HL-60 (cell line): ENCODE data around the gene TRPM4.

Source experiments
- DNase-seq, 2 experiments: peaks; one replicate each; pipeline ENCODE4 v3.0.0-alpha.2; 2010 to 2020; ENCODE audit warnings: low read depth in 1 of 2, low spot score in 1 of 2
- H3K27ac ChIP-seq: fragments of 250-450 bp; sonication (Bioruptor Pico); replicated peaks from 2 replicates; pipeline ENCODE4 v1.5.1; 2020; ENCODE audit warnings: mild to moderate bottlenecking, moderate library complexity
- H3K27me3 ChIP-seq: fragments of 250-450 bp; sonication (Bioruptor Pico); 2 replicates; pipeline ENCODE4 v1.5.1; 2021; ENCODE audit warnings: mild to moderate bottlenecking, moderate library complexity; ENCODE audit not compliant: insufficient read depth, poor library complexity, severe bottlenecking
- H3K4me3 ChIP-seq: replicated peaks from 2 replicates; pipeline ENCODE4 v1.5.1; 2011; ENCODE audit warnings: mild to moderate bottlenecking, control low read depth, low read length; ENCODE audit not compliant: insufficient read depth
- CTCF ChIP-seq: IDR thresholded peaks from one replicate; pipeline ENCODE4 v1.5.1; 2011; ENCODE audit warnings: low read length, control low read depth, inconsistent platforms; ENCODE audit not compliant: insufficient read depth
- GABPA ChIP-seq: IDR thresholded peaks from 2 replicates; pipeline ENCODE4 v1.6.1; 2012; ENCODE audit warnings: low read depth
- POLR2AphosphoS5 ChIP-seq: IDR thresholded peaks from 2 replicates; pipeline ENCODE4 v1.6.1; 2012; ENCODE audit warnings: low read depth
- REST ChIP-seq: IDR thresholded peaks from 2 replicates; pipeline ENCODE4 v1.6.1; 2012; ENCODE audit warnings: low read depth; ENCODE audit not compliant: insufficient replicate concordance
- SPI1 ChIP-seq: IDR thresholded peaks from 2 replicates; pipeline ENCODE4 v1.6.1; 2012; ENCODE audit warnings: low read depth, mild to moderate bottlenecking, borderline replicate concordance

TRPM4 gene

GRCh38 chr19:49149652-49150105, 7.9 kb upstream of the TRPM4 start:
- Histone ChIP-seq H3K27ac (no peak overlapping the region), H3K4me3 (peak overlapping the region; percentile 54), H3K27me3 (peaks cover 39% of the 10 kb centered on the region)
- 0 out of 2 replicates have a peak, but pooled peaks have one; percentile 12 for TF ChIP-seq POLR2AphosphoS5
- no peak for TF ChIP-seq SPI1
- DNase-seq: peak; percentile 28 to 45

GRCh38 chr19:49150106-49150943, 7.3 kb upstream of the TRPM4 start:
- H3K27me3 ChIP-seq: peaks cover 39% of the 10 kb centered on the region
- DNase-seq: peak; percentile 61 to 75
- H3K4me3 ChIP-seq: peak overlapping the region; percentile 54
- TF ChIP-seq GABPA: no peak
- 0 out of 2 replicates have a peak, but pooled peaks have one; percentile 19 for TF ChIP-seq POLR2AphosphoS5
- peak; percentile 9 for TF ChIP-seq REST
- 0 out of 2 replicates have a peak overlapping the region, but pooled peaks have one; percentile 23 for H3K27ac ChIP-seq

- no peak for TF ChIP-seq POLR2AphosphoS5
- TF ChIP-seq CTCF: no peak
- no peak for TF ChIP-seq SPI1
- TF ChIP-seq REST: no peak
- TF ChIP-seq GABPA: no peak
- no peak for DNase-seq
- Histone ChIP-seq H3K27me3 (peaks cover 39% of the 10 kb centered on the region), H3K27ac (no peak overlapping the region), H3K4me3 (peak overlapping the region; percentile 54)
These were observed 6.7 kb upstream of the TRPM4 start for GRCh38 chr19:49150944-49151243.

GRCh38 chr19:49151267-49152118, 6.1 kb upstream of the TRPM4 start:
- Histone ChIP-seq H3K4me3 (no peak overlapping the region), H3K27ac (no peak overlapping the region), H3K27me3 (peaks cover 39% of the 10 kb centered on the region)
- no peak for TF ChIP-seq SPI1
- TF ChIP-seq CTCF: no peak
- TF ChIP-seq REST: no peak
- TF ChIP-seq POLR2AphosphoS5: no peak
- no peak for TF ChIP-seq GABPA
- DNase-seq: no peak
